Astrocyte of the spinal cord (primary cell): Measurements from ENCODE around the gene PARS2.

ENCODE experiments used
- DNase-seq: peaks from one replicate; pipeline ENCODE4 v3.0.0; 2011; ENCODE audit warnings: low read depth, low spot score
- H3K4me3 ChIP-seq: 2 replicates; pipeline ENCODE4 v1.5.1; 2011; ENCODE audit warnings: low read depth, mild to moderate bottlenecking, low read length, moderate library complexity
- in situ Hi-C: cut with HindIII; loops from 2 replicates; pipeline ENCODE4 v1.10.0; 2017; ENCODE audit warnings: low sequenced_read_pairs
- TF ChIP-seq, protein P1 (sequence below): IDR thresholded peaks from 2 replicates; pipeline ENCODE4 v1.5.1; 2012; ENCODE audit warnings: low read depth, mild to moderate bottlenecking, low read length, inconsistent platforms

The PARS2 gene

DNA sequence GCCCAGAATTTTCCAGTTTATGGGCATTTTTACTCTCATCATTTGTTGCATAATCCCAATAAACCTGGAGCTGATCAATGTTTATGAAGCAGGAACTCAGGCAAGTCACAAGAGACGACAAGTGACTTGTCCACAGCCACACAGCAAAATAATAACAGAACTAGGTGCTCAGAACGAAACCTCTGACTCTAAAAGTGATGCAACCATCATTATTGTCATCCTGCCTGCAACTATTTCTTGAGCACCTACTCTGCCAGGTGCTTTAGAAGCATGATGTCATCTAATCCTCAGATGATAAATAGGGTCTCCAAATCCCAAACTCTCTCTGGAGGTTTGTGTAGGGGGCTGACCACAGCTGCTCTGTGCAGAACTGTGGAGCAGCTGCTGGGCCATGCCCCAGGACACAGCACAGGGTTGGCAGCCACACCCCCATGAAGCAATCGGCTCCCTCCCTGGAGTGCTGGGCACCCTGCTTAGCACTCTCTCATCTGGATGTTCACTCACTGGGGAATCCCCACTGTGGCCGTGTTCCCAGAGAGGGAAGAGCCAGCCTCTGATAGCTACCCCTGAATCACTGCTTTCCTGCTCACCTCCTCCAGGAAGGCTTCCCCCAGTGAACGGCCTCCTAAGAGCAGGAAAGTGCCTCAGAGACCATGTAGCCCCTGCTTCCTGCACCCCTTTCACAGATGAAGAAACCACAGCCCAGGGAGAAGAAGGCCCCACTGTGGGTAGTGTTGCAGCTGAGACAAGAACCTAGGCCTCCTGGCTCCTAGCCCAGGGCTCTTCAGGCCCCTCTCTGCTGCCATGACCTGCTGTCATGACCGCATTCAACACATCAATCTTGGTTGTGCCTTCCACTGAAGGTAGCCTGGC, 34.7 kb upstream of the PARS2 start:
- no peak for DNase-seq
- TF ChIP-seq, protein P1, sequence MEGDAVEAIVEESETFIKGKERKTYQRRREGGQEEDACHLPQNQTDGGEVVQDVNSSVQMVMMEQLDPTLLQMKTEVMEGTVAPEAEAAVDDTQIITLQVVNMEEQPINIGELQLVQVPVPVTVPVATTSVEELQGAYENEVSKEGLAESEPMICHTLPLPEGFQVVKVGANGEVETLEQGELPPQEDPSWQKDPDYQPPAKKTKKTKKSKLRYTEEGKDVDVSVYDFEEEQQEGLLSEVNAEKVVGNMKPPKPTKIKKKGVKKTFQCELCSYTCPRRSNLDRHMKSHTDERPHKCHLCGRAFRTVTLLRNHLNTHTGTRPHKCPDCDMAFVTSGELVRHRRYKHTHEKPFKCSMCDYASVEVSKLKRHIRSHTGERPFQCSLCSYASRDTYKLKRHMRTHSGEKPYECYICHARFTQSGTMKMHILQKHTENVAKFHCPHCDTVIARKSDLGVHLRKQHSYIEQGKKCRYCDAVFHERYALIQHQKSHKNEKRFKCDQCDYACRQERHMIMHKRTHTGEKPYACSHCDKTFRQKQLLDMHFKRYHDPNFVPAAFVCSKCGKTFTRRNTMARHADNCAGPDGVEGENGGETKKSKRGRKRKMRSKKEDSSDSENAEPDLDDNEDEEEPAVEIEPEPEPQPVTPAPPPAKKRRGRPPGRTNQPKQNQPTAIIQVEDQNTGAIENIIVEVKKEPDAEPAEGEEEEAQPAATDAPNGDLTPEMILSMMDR, result no peak
- no peak overlapping the region for H3K4me3 ChIP-seq
- in situ Hi-C loops, result no loop called here

DNA sequence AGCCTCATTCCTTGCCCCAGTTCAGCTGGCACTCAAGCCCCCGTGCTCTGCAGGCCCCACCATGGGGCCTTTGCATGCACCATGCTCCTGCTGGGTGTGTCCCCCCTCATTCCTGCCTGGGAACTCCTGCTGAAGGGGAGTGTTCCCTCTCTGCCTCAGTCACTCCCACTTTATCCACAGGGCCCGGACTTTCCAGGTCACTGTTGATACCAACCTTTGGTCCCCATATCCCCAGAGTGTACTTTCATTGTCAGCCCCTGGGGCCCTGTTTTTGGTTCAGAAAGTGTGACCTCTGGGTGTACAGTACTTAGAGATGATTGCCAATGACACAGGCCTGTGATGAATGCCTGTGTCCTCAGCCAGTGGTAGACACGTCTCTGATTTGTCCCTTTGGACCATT, 33.9 kb upstream of the PARS2 start:
- in situ Hi-C loops, result no loop called here
- DNase-seq, result no peak
- TF ChIP-seq, protein P1, result no peak
- no peak overlapping the region for H3K4me3 ChIP-seq

DNA sequence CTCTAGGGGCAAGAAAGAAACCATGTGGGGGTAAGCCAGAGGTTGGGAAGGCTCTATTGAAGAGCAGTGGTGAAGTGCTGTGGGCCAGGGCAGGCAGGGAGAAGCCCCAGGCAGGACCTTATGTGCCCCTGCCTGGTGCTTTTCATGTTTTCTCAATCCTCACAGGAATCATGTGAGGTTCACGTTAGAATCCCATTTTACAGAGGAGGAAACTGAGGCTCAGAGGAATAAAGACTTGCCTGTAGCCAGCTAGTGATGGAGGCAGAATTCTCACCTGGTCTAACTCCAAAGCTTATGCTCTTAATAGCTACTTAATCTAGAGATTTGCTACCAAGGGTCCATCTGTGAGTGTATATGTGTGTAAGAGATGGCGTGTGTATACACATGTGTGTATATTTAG, 32.6 kb upstream of the PARS2 start:
- TF ChIP-seq, protein P1, result no peak
- in situ Hi-C loops, result no loop called here
- no peak overlapping the region for H3K4me3 ChIP-seq
- DNase-seq, result no peak

DNA sequence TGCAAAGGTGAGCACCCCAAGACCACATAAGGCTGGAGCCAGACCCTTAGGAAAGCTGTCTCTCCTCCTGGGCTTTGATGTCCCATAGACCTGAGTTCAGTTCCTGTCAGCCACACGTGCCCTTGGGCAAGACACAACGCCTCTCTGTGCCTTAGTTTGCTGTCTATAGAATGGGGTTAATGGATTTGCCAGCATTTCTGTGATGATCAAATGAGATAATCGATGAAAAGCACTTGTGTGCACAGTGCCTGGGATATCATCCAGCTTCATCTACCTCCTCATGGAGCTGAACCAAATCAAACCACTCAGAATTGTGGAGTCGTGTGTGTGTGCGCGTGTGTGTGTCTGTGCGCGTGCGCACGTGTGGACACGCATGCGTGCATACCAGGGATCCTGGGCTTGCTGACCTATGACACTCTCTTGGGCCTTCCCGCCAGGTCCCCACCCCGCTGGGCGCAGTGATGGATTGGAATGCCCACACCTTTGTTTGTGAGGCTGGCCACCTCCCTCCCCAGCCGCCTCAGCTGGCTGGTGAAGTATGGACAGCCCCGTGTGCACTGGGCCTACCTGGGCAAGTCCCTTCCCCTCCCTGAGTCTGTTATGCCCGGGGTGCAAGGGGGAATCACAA, 31.6 kb upstream of the PARS2 start:
- no peak for DNase-seq
- in situ Hi-C loops, result no loop called here
- no peak overlapping the region for H3K4me3 ChIP-seq
- TF ChIP-seq, protein P1, result no peak

DNA sequence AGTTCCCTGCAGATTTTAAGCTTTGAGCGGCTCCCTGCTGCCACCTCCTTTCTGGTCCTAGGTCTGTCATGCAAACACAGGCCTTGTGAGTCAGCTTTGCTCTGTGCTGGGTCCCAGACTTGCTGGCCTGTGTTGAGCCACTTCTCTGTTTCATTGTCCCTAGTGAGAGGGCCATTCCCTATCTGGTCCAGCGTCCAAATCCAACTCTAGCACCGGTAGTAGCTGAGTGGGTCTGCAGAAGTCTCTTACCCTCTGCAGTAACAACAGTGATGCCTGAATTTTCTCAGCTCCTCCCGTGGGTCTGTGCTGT, 31.0 kb upstream of the PARS2 start:
- DNase-seq, result no peak
- in situ Hi-C loops, result no loop called here
- TF ChIP-seq, protein P1, result no peak
- no peak overlapping the region for H3K4me3 ChIP-seq

DNA sequence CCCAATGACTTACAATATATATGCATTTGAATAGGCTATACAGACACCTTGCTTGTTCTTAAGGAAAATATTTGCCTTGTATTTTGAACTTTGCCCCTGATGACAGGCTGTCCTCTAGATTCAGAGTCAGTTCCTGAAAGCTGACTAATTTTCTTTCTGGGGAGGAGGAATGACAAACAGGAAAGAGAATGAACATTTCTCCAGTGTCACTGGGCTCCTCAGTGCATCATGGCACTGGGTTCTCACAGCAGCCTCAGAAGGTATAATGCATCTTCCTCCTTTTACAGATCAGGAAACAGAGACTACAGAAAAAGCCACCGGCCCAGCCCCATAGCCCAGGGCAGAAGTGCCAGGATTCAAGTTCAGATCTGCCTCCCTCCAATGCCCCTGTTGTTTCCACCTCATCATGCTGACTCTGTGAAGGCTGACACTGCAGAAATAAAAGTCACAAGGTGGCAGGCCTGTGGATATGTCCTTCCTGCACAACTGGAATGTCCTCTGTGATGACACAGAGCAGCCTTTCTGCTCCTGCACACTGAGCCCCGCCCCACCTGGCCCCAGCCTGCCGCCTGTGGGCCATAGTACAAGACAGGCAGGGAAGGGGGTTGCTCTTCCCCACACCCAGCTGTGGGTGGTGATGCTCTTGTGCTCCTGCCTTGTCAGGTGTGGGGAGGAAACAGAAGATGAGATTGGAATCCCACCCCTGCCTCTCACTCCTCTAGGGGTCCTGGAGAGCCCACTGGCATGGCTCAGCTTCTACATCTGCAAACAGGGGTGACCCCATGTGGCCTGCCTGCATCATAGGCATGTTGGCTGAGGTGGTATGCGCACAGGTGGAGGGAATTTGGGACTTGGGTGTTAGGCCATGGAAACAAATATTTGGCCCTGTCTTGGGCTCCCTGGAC, 30.4 kb upstream of the PARS2 start:
- no peak for DNase-seq
- TF ChIP-seq, protein P1, result no peak
- no peak overlapping the region for H3K4me3 ChIP-seq
- in situ Hi-C loops, result no loop called here
